Non-pigmented ciliary epithelial cell (primary cell): ENCODE data around the gene CIC.

ENCODE experiments used
- DNase-seq: peaks from one replicate; pipeline ENCODE4 v3.0.0-alpha.2; 2010; ENCODE audit warnings: low read depth

CIC gene

GRCh38 chr19:42244347-42245220 is 24.5 kb upstream of the CIC start:
- DNase-seq, result peak; percentile 75

- no peak for DNase-seq
These were observed 23.8 kb upstream of the CIC start for GRCh38 chr19:42245231-42245630.

- no peak for DNase-seq
These were observed 22.7 kb upstream of the CIC start for GRCh38 chr19:42246143-42246921.

DNA sequence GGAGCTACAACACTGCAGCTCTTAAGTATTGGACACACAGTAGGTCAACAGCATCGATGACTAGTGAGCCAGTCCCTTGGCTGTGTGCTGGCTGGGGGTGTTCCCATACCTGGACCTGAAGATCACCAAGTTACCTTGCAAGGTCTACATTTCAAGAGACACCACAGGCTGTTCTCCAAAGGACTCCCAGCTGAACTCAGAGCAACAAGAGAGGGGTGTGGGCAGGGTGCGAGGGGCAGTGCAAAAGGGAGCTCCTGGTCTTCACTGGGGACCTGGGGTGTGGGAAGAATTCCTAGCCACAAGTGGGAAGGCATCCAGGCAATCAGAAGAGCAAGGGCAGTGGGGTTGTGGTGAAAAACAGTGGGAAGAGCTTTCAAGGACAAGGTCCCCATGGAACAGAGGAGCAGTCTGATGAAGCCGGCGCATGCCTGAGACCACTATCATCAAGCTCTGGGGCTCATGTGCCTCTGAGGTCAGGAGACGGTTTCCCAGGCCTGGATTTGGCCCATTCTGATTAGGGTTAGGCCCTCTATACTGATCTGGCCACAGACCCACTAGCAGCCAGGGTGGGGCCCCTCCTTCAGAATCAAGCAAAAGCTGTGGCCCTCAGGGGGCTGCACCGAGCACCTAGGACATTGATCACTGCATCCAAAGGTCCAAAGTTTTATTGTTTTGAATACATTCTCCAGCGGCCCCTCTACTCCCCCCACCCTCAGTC is 22.0 kb upstream of the CIC start:
- DNase-seq, result no peak

GRCh38 chr19:42247640-42248199 is 21.3 kb upstream of the CIC start:
- no peak for DNase-seq

- no peak for DNase-seq
These were observed 20.5 kb upstream of the CIC start for GRCh38 chr19:42248270-42249148.

GRCh38 chr19:42249149-42249750 is 19.8 kb upstream of the CIC start:
- no peak for DNase-seq

DNA sequence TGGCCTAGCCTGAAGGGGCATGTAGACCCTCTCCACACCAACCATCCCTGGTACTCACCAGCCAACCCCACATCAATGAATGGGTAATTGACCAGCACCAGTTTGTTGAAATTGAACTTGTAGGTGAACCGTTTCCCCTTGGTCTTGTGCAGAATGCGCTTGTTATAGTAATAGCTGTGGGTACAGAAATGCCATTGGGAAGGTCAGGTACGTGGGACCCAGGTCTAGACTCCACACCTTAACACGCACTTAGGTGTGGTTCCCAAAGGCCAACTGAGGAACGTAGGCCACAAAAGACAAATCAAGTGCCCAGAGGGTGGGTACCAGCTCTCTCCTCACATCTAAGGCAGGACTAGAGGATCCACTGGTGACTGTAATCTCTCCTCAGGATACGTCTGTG is 19.3 kb upstream of the CIC start:
- no peak for DNase-seq

GRCh38 chr19:42250183-42250665 is 18.8 kb upstream of the CIC start:
- DNase-seq, result no peak

DNA sequence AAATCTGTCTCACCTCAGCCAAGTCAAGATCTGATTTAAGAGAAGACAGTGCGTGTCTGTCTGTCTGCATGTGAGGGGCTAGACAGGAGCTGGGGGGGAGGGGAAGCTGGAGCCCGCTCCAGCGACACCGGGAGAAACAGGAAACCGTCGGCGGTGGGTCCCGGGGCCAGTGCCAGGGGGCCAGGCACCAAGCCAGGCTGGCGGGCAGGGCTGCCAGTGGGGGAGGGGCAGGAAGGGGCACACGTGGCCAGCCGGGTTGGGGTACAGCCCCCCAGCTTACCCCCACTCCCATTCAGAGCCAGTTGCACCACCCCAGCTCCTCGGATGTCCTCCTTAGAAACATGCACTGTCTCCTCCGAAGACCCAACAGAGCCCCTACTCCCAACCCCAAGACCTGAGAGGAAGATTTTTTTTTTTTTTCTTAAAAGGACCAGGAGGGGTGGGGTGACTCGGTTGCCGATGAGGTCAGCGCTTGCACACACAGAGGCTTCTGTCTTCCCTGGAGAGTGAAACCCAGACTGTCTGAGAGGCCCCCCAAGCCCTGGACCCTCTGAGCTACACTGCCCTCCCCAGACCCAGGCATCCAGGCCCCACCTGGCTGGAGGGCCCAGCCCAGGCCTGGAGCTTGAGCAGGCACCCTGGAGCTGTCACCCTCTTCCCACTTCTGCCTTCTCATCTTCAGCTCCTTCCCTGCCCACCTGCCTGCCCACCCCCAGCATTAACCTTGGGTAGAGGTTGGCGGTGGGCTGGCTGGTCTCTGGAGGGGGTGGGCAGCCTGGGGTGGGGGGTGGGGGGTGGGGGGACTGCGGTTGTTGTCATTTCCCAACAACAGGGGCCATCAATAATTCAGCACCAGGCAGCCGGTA is 18.2 kb upstream of the CIC start:
- DNase-seq, result no peak

- DNase-seq, result no peak
These were observed 17.3 kb upstream of the CIC start for GRCh38 chr19:42251572-42252358.

GRCh38 chr19:42252365-42253244 is 16.4 kb upstream of the CIC start:
- no peak for DNase-seq

- DNase-seq, result no peak
These were observed 15.6 kb upstream of the CIC start for GRCh38 chr19:42253245-42254088.

GRCh38 chr19:42254089-42254849 is 14.8 kb upstream of the CIC start:
- no peak for DNase-seq

DNA sequence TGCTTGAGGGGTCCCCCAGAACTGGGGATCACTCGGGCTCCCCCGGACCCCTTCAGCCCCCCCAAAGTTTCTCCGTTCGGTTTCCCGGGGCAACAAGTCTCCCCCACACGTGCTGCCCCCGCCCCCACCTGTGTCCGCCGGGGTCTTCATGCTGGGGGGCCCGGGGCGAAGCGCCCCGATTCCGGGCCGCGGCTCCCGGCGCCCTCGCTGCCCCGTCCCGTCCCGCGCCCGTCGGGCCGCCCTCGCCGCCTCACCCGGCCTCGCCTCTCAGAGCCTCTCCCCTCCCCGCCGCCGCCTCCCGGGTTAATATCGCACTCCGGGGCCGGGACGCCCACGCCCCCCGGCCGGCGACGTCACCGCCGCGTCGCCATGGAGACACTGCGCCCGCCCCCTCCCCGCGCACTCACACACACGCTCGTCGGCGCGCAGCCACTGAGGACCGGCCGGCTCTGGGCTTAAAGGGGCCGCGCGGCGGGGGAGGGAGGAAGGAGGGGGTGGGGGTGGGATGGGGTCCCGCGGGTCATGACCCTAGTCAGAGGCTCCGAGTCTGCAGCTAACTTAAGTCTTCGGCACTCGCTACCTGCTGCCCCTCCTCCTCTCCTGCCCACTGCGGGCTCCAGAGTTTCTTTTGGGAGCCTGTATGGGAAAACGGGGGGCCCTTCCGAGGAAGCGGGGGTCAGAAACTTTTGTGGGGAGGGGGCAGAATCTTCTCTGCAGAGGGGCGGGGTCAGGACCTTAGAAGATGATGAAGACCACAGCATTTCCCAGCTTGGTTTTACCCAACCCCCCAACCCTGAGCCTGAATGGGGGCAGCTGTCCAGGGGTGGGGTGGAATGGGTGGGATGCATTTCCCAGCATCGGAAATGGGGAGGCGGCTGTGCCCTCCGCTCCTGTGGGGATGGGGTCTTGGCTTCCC is 13.9 kb upstream of the CIC start, which contains the start of gene ERF:
Gene ERF (minus strand): TSS at position 279 of the 916 bp plus-strand sequence. CDS start 129 bp downstream, at position 150.
- no peak for DNase-seq
